Kidney epithelial cell (primary cell): ENCODE measurements around the gene SEL1L2. TPM values are rescaled to one million over a fixed set of nuclear protein-coding genes. Genes with fewer than 3 reads are reported as not detected.
"Not testable (repeated sequence)": the region's sequence is repeated elsewhere in the genome, so short reads cannot be mapped to it uniquely, and the experiment has no call there.

Source experiments
- DNase-seq: peaks from one replicate; pipeline ENCODE4 v3.0.0-alpha.2; 2010; ENCODE audit warnings: low read depth
- H3K27me3 ChIP-seq: 2 replicates; pipeline ENCODE4 v1.6.0; 2011; ENCODE audit warnings: low read length; ENCODE audit not compliant: control insufficient read depth, insufficient read depth
- H3K36me3 ChIP-seq: 2 replicates; pipeline ENCODE4 v1.5.1; 2011; ENCODE audit warnings: low read length; ENCODE audit not compliant: control insufficient read depth, insufficient read depth
- H3K4me3 ChIP-seq: 2 replicates; pipeline ENCODE4 v1.5.1; 2011; ENCODE audit warnings: low read depth, mild to moderate bottlenecking, control low read depth, low read length
- total RNA-seq: library from RNA; depleted of rRNA; stranded (reverse); fragments of >200 nt; gene quantifications from 2 replicates; pipeline ENCODE4 v1.2.3, GENCODE V29; 2015
- TF ChIP-seq, protein P1 (sequence below): IDR thresholded peaks from 2 replicates; pipeline ENCODE4 v1.5.1; 2011; ENCODE audit warnings: mild to moderate bottlenecking, moderate library complexity, low read length, control low read depth, inconsistent platforms; ENCODE audit not compliant: insufficient read depth, poor library complexity, severe bottlenecking

SEL1L2 gene
- total RNA-seq, 1 donor from 2014 or later, result not detected

DNA sequence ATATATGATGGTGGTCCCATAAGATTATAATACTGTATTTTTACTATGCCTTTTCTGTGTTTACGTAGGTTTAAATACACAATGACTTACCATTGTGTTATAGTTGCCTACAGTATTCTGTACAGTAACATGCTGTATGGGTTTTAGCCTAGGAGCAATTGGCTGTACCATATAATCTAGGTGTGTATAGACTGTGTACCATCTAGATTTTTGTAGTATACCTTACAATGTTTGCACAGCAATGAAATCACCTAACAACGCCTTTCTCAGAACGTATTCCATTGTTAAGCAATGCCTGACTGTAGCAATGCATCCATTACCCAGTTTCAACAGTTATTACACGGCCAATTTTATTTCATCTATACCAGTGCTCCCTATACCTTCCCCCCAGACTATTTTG is 15.6 kb upstream of the SEL1L2 start:
- DNase-seq, result no peak
- H3K4me3 ChIP-seq, result no peak overlapping the region
- TF ChIP-seq, protein P1, sequence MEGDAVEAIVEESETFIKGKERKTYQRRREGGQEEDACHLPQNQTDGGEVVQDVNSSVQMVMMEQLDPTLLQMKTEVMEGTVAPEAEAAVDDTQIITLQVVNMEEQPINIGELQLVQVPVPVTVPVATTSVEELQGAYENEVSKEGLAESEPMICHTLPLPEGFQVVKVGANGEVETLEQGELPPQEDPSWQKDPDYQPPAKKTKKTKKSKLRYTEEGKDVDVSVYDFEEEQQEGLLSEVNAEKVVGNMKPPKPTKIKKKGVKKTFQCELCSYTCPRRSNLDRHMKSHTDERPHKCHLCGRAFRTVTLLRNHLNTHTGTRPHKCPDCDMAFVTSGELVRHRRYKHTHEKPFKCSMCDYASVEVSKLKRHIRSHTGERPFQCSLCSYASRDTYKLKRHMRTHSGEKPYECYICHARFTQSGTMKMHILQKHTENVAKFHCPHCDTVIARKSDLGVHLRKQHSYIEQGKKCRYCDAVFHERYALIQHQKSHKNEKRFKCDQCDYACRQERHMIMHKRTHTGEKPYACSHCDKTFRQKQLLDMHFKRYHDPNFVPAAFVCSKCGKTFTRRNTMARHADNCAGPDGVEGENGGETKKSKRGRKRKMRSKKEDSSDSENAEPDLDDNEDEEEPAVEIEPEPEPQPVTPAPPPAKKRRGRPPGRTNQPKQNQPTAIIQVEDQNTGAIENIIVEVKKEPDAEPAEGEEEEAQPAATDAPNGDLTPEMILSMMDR, result no peak
- H3K27me3 ChIP-seq, result no peaks in the 10 kb centered on the region
- no peaks in the 10 kb centered on the region for H3K36me3 ChIP-seq

DNA sequence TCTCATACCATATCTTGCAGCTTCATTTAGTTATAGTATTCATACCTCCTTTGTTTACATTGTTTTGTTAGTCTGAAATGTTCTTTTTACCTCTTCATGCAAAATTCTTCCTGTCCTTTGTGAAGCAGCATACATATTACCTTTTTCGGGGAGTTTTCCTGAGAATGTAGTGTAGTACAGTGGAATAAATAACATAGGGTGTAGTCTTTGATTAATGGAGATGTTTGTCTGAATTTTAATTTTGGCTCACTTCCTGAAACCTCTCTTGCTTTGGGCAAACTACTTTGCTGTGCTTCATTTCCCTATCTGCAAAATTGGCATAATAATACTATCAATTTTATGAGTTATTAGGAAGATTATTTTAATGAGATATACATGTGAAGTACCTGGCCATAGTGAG is 10.5 kb upstream of the SEL1L2 start:
- no peak overlapping the region for H3K4me3 ChIP-seq
- TF ChIP-seq, protein P1, result no peak

DNA sequence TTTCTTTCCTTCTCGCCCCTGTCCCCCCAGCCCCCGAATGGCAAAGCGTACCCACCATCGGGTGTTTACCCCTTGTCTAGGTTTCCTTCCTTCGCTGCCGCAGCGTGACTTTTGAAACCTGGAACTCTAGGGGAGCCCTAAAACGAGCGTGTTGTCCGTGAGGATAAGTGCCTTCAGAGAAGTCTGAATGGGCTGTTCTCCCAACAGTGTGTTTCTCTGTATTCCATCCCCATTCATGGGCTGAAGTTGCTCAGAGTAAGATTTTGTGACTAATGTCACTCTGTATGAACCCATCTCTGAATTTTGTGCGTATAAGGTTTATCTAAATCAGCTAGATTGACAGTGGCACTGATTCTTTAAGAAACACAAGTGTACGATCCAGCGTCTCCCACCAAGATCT is 5.9 kb upstream of the SEL1L2 start:
- Histone ChIP-seq H3K4me3 (peak overlapping the region; percentile 70), H3K27me3 (no peaks in the 10 kb centered on the region), H3K36me3 (no peaks in the 10 kb centered on the region)
- DNase-seq, result no peak
- TF ChIP-seq, protein P1, result no peak

More for the DNA sequence above, 10.5 kb upstream of the SEL1L2 start:
- Histone ChIP-seq H3K27me3 (no peaks in the 10 kb centered on the region), H3K36me3 (no peaks in the 10 kb centered on the region)
- no peak for DNase-seq

DNA sequence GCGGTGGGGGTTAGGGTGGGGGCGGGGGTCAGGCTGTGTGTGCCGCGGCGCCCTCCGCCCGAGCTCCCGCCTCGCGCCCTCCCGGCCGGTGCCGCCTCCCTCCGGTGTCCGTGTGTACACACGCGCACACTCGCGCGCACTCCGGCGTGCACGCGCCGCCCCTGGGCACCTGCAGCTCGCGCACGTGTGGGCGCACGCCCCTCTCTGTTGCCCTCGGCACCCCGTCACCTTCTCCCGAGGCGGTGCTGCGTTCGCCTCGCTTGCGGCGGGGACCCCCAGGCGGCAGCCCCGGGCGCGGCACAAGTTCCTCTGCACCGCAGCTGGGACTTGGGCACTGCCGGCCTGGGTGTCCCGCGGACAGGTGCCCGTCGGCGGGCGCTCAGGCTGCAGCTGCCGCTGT is 5.4 kb upstream of the SEL1L2 start:
- Histone ChIP-seq H3K36me3 (no peaks in the 10 kb centered on the region), H3K27me3 (no peaks in the 10 kb centered on the region), H3K4me3 (peak overlapping the region; percentile 70)
- no peak for DNase-seq
- TF ChIP-seq, protein P1, result no peak

DNA sequence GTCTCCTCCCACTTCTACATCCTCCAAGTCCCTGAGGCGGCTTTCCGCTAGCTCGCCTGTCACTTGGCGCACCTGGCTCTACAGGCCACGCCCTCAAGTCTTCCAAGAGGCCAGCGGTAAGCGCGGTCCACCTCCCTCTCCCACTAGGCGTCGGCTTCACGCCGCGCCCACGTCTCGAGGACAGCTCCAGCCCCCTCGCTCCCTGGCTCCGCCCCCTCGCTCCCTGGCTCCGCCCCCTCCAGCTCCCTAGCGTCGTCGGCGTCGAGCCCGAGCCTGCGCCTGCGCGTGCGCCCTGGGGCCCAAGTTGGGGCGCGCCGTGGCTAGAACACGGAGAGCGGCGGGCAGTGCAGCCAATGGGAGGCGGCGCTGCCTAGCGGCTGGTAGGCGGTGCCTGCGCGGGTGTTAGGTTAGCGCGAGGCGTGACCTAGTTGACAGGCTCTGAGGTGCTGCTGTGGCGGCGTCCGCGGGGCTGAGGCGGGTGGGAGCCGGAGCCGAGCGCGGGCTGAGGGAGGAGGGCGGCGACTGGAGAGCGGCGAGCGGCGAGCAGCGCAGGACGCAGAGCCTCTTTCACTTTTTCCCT is 4.8 kb upstream of the SEL1L2 start, which contains the start of gene MACROD2:
Gene MACROD2, plus strand, starts transcription at position 431 of the 580 bp plus-strand sequence.
- H3K27me3 ChIP-seq, result no peaks in the 10 kb centered on the region
- peak; percentile 73 for DNase-seq
- no peaks in the 10 kb centered on the region for H3K36me3 ChIP-seq
- TF ChIP-seq, protein P1, result no peak
- H3K4me3 ChIP-seq, result peak within 1 kb of the TSS; percentile 70

DNA sequence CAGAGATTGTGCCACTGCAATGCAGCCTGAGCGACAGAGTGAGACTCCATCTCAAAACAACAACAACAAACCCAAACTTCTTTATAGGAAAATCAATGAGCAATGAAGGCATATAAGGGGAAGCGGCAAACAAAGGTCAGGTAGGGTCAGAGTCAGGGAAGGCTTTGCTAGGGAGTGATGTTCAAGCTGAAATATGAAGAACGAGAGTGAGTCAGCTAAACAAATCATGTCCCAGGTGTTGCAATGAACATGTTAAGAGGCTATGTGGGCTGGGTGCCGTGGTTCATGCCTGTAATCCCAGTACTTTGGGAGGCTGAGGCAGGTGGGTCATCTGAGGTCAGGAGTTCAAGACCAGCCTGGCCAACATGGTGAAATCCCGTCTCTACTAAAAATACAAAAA is 1.5 kb upstream of the SEL1L2 start:
- H3K27me3 ChIP-seq, H3K36me3 ChIP-seq, H3K4me3 ChIP-seq, DNase-seq: not testable (repeated sequence)
